Daoy (cell line): ENCODE data around the gene KBTBD13. TPM values are rescaled to one million over a fixed set of nuclear protein-coding genes. Genes with fewer than 3 reads are reported as not detected.
"Not testable (repeated sequence)": the region's sequence is repeated elsewhere in the genome, so short reads cannot be mapped to it uniquely, and the experiment has no call there.

Experiments used
- DNase-seq: peaks from one replicate; pipeline ENCODE4 v3.0.0-alpha.2; 2015; ENCODE audit warnings: low read depth
- total RNA-seq: library from RNA; depleted of rRNA; stranded (reverse); fragments of >200 nt; shearing (Covaris generic); gene quantifications from 2 replicates; pipeline ENCODE4 v1.2.3, GENCODE V29; 2014

KBTBD13 gene
- total RNA-seq, 1 experiment from 2014 or later = not detected

DNA sequence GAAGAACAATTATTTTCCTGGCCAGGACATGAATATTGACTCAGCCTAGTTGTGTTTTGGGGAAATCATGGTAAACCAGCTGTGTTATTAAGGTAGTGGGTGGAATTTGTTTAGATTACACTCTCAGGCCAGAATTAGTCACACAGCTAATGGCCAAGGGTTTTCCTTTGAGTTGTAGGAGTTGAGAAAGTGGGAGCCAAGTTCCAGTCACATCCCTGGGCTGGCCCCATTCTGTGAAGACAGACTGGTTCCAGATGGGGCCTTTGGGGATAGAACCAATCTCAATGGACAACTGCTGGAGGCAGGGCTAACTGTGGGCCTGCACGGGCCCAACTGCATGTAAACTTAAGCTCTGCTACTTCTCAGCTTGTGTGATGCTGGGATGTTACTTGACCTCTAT is 7.4 kb upstream of the KBTBD13 start:
- peak; percentile 57 for DNase-seq

DNA sequence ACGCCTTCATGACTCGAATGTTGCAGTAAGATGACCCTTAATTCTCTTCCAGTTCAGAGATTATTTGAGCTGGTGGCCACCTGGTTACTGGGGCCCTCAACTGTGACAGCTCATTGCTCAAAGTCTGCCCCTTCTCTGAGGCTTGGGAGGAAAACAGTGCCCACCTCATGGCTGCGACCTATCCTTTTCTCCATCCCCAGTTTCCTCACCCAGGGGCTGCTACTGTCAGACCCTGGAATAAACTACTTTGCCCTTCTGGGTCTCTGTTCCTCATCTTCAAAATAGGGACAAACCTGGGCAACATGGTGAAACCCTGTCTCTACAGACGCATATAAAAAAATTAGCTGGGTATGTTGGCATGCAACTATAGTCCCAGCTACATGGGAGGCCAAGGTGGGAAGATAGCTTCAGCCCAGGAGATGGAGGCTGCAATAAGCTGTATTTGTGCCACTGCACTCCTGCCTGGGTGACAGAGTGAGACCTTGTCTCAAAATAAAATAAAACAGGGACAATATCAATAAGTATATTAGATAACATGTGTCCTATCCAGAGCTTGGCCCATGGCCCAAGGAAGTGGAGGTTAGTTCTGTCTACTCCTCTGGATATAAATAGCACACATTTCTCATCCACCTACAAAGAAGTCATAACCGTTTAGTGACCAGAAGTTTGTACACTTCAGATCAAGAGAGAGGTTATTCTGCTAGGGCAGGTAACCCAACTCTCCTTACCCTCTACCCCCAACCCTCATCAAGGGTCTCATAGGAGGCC is 6.6 kb upstream of the KBTBD13 start:
- DNase-seq = no peak

DNA sequence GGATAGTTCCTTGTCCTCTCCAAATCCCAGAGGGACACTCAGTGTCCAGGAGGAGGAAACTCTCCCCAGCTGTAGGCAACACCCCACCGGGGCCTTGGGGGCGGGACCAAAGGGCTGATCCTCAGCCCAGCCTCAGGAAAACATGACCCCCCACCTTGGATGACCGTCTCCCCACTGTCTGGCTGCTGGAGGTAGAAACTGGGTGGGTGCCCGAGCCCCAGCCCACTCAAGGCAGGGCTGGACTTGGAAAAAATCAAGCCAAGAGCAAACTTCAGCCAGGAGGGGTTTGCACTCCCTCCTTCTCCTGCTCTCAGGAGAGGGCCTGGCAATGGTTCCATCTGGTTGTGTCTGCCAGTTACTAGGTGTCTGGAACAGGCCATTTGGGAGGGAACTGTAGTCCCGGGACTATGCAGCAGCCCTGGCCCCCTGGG is 5.2 kb upstream of the KBTBD13 start:
- DNase-seq = no peak

DNA sequence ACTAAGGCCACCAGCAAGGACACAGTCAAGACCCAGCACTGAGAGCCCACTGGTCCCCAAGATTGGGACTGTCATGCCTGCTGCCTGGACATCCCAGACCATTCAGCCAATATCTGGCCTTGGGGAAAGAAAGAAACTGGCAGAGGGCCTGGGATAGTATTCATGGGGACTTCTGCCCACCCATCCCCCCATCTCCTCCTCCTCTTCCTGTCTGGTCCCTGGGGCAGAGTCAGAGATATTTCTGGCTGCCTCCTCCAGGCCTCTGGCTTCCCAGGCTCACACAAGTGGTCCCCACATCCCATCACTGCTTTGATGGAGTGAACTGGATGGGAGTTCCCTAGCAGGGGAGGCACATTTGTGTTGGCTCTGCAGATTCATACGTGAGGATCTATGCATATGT is 4.5 kb upstream of the KBTBD13 start:
- DNase-seq = no peak

- no peak for DNase-seq
Measured at GRCh38 chr15:65072617-65073016, 3.9 kb upstream of the KBTBD13 start.

DNA sequence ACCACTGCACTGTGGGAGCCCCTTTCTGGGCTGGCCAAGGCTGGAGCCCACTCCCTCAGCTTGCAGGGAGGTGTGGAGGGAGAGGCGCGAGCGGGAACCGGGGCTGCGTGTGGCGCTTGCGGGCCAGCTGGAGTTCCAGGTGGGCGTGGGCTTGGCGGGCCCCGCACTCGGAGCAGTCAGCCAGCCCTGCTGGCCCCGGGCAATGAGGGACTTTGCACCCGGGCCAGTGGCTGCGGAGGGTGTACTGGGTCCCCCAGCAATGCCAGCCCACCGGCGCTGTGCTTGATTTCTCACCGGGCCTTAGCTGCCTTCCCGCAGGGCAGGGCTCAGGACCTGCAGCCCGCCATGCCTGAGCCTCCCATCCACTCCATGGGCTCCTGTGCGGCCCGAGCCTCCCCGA is 1.6 kb upstream of the KBTBD13 start:
- DNase-seq = not testable (repeated sequence)

- not testable (repeated sequence) for DNase-seq
Measured at GRCh38 chr15:65075607-65076395, 745 bp upstream of the KBTBD13 start.

DNA sequence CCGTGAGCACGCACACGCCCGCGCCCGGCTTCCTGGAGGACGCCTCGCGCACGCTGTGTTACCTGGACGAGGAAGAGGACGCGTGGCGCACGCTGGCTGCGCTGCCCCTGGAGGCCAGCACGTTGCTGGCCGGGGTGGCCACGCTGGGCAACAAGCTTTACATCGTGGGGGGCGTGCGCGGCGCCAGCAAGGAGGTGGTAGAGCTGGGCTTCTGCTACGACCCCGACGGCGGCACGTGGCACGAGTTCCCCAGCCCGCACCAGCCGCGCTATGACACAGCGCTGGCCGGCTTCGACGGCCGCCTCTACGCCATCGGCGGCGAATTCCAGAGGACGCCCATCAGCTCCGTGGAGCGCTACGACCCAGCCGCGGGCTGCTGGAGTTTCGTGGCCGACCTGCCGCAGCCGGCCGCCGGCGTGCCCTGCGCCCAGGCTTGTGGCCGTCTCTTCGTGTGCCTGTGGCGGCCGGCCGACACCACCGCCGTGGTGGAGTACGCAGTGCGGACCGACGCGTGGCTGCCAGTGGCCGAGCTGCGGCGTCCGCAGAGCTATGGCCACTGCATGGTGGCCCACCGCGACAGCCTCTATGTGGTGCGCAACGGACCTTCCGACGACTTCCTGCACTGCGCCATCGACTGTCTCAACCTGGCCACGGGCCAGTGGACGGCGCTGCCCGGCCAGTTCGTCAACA is 890 bp downstream of the KBTBD13 start:
- DNase-seq = no peak

DNA sequence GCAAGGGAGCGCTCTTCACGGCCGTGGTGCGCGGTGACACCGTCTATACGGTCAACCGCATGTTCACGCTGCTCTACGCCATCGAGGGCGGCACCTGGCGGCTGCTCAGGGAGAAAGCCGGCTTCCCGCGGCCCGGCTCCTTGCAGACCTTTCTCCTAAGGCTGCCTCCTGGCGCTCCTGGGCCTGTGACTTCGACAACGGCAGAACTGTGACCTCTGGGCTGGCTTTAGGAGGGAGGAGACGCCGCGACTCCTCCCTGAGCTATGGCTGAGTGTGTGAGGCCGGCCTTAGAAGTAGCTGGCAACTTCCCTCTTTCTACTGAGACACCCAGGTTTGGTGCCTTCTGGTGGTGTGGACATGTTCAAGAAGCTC is 1.4 kb downstream of the KBTBD13 start:
- peak; percentile 33 for DNase-seq

- no peak for DNase-seq
Measured at GRCh38 chr15:65079580-65079979, 3.0 kb downstream of the KBTBD13 start.

DNA sequence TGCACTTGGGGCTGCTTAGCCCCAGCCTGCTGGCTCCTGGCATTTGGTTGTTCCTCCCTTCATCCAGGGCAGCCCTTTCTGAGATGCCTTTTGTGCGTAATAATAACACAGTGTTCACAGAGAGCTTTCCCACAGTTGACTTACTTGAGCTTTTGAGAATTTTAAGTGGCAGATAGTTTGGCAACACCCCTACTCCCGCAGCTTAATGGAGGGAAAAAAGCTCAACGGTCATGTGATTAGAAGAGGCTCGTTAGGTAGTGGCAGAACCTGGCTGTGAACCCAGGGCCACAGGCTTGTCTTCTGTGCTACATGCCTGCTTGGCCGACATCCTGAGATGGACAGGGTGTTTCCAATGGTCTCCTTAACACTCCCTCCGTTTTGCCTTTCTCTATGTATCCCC is 4.7 kb downstream of the KBTBD13 start:
- no peak for DNase-seq

DNA sequence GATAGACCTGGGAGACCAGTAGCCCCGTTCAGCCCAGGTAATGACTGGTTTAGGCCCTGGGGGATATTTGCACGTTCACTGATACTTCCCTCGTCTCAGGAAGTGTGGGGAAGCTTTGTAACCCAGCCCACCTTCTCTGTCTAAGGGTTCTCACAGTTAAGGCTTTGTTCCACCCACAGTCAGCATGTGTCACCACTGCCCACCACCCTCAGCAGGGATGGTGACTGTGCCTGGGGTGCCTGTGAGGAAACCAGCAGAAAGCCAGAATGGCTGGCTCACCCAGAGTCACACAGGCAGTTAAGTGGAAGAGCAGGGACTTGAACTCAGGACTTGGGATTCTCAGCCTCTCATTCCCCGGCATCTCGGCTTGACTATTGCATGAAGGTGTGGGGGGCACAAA is 5.2 kb downstream of the KBTBD13 start:
- DNase-seq = peak; percentile 54

GRCh38 chr15:65082303-65082953 is 5.9 kb downstream of the KBTBD13 start:
- DNase-seq = peak; percentile 44

GRCh38 chr15:65083262-65083701 is 6.7 kb downstream of the KBTBD13 start:
- peak; percentile 37 for DNase-seq

GRCh38 chr15:65084500-65085206 is 8.1 kb downstream of the KBTBD13 start:
- no peak for DNase-seq

- DNase-seq = no peak
Measured at GRCh38 chr15:65085207-65085753, 8.7 kb downstream of the KBTBD13 start.

DNA sequence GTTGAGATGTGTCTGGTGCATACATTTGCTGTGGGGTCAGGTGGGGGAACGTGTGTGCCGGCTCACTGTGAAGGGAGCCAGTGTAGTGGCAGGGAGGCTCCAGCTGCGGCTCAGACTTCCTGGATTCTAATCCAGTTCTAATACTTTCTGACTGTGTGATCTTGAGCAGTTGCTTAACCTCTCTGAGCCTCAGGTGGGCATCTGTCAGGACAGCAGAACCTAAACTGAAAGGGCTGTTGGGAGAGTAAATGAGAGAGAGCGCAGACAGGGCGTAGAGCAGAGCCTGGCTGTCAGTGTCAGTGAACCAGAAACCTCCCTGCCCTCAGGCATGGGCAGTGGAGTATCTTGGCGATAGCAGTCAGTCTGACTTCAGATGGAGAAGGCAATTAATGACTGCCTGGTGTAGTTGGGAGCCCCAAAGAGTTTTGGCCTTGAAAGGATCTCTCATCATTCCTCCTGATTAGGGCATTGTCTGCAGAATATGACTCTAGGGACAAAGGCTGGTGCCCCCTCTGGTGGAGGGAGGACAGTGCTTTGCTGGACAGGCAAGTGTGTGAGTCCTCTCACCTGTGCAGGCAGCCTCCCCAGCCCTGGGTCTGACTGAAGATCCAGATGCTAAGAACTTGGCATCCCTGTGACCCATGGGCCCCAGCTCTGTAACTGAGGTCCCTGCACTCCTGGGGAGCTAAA is 9.6 kb downstream of the KBTBD13 start:
- peak; percentile 22 for DNase-seq

DNA sequence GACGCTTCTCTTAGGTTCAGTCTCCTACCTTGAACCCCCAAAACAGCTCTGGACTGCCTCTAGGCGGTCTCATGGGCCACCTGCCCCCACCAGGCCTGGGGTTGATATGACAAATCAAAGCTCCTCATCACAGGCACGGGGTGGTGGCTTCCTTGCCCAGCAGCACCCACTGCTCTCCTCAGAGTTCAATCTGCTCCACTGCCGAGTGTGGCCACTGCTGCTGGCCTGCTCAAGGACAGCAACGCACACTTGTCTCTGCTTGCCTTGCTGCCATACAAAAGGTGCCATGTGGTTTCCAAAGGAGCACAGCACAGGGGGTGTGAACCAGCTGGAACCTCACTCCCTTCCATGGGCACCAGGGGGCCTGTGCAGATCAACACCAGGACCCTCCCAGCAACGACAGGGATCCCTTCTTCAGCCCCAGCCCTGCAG is 10.2 kb downstream of the KBTBD13 start:
- DNase-seq = no peak

GRCh38 chr15:65087411-65087810 is 10.9 kb downstream of the KBTBD13 start:
- no peak for DNase-seq
